Keratinocyte (primary cell): ENCODE results near the gene ANAPC16. TPM values are rescaled to one million over a fixed set of nuclear protein-coding genes. Genes with fewer than 3 reads are reported as not detected.

Experiments used
- DNase-seq: peaks from one replicate; pipeline ENCODE4 v3.0.0-alpha.2; 2011; ENCODE audit warnings: low read depth, missing footprints, low spot score
- FAIRE-seq: peaks from 2 replicates; lab custom pipeline; 2011; peaks lifted over from hg19 to GRCh38; lab: Jason Lieb, UNC
- H2AFZ ChIP-seq: 2 replicates; pipeline ENCODE4 v1.6.0; 2012; ENCODE audit warnings: low read length, control low read depth, inconsistent platforms; ENCODE audit not compliant: control insufficient read depth
- H3K27ac ChIP-seq: 2 replicates; pipeline ENCODE4 v1.5.1; 2011; ENCODE audit warnings: low read length; ENCODE audit not compliant: control insufficient read depth, insufficient read depth
- H3K27me3 ChIP-seq: 3 replicates; pipeline ENCODE4 v1.6.0; 2011; ENCODE audit warnings: low read length; ENCODE audit not compliant: control insufficient read depth, insufficient read depth; ENCODE audit errors: extremely low read depth
- H3K36me3 ChIP-seq, 2 experiments: 2 replicates in 1 of 2; 3 replicates in 1 of 2; pipeline ENCODE4 v1.5.1; 2011; ENCODE audit warnings: low read length in 2 of 2, mild to moderate bottlenecking in 1 of 2; ENCODE audit not compliant: control insufficient read depth in 2 of 2, insufficient read depth in 2 of 2; ENCODE audit errors: extremely low read depth in 1 of 2
- H3K4me1 ChIP-seq: 3 replicates; pipeline ENCODE4 v1.5.1; 2011; ENCODE audit warnings: low read length; ENCODE audit not compliant: control insufficient read depth, insufficient read depth; ENCODE audit errors: extremely low read depth
- H3K4me2 ChIP-seq: 3 replicates; pipeline ENCODE4 v1.6.0; 2011; ENCODE audit warnings: low read depth, low read length; ENCODE audit not compliant: control insufficient read depth, insufficient read depth; ENCODE audit errors: extremely low read depth
- H3K4me3 ChIP-seq, 3 experiments: fragments of 200-600 bp in 1 of 3; sonication (generic) in 1 of 3; 2 replicates in 2 of 3; 3 replicates in 1 of 3; pipeline ENCODE4 v1.5.1; 2011 to 2016; ENCODE audit warnings: low read length in 3 of 3, mild to moderate bottlenecking in 3 of 3, control low read depth in 2 of 3, inconsistent platforms in 1 of 3, low read depth in 1 of 3, mixed read lengths in 1 of 3, mixed run types in 1 of 3, moderate library complexity in 1 of 3; ENCODE audit not compliant: control insufficient read depth in 2 of 3, insufficient read depth in 2 of 3; ENCODE audit errors: extremely low read depth in 1 of 3
- H3K79me2 ChIP-seq: 2 replicates; pipeline ENCODE4 v1.6.0; 2012; ENCODE audit warnings: low read length; ENCODE audit not compliant: control insufficient read depth, insufficient read depth
- H3K9ac ChIP-seq: 3 replicates; pipeline ENCODE4 v1.6.0; 2011; ENCODE audit warnings: low read length; ENCODE audit not compliant: control insufficient read depth, insufficient read depth; ENCODE audit errors: extremely low read depth
- H3K9me1 ChIP-seq: 3 replicates; pipeline ENCODE4 v1.6.0; 2011; ENCODE audit warnings: low read length; ENCODE audit not compliant: control insufficient read depth, insufficient read depth; ENCODE audit errors: extremely low read depth
- H3K9me3 ChIP-seq: 2 replicates; pipeline ENCODE4 v1.5.1; 2012; ENCODE audit warnings: low read depth, low read length; ENCODE audit not compliant: control insufficient read depth
- H4K20me1 ChIP-seq: 3 replicates; pipeline ENCODE4 v1.6.0; 2011; ENCODE audit warnings: low read length; ENCODE audit not compliant: control insufficient read depth, insufficient read depth; ENCODE audit errors: extremely low read depth
- CTCF ChIP-seq, 3 experiments: IDR thresholded peaks in 1 of 3; conservative IDR thresholded peaks in 1 of 3; optimal IDR thresholded peaks in 1 of 3; 2 replicates in 2 of 3; 3 replicates in 1 of 3; pipeline versions ENCODE3 to v1.5.1; 2011; ENCODE audit warnings: low read length in 3 of 3, mild to moderate bottlenecking in 3 of 3, moderate library complexity in 2 of 3, control low read depth in 1 of 3, inconsistent platforms in 1 of 3; ENCODE audit not compliant: insufficient read depth in 2 of 3; ENCODE audit errors: extremely low read depth in 1 of 3
- EZH2 ChIP-seq: IDR thresholded peaks from one replicate; pipeline ENCODE4 v1.6.1; 2012; ENCODE audit warnings: inconsistent platforms, mild to moderate bottlenecking, low read length, moderate library complexity
- dilution Hi-C: fragments of 300-500 bp; cut with MboI; formaldehyde crosslinking; loops from one replicate; pipeline ENCODE4 v1.7.0; 2020; ENCODE audit warnings: low sequenced_read_pairs; ENCODE audit not compliant: extremely low pct_ligation_motif_present
- polyA plus RNA-seq, 5 experiments: library from polyadenylated mRNA; depleted of rRNA in 3 of 5; stranded (reverse) in 3 of 5; stranded (forward) in 1 of 5; unstranded in 1 of 5; fragments of >200 nt; gene quantifications; 1 replicate in 1 of 5; 2 replicates in 3 of 5; 3 replicates in 1 of 5; pipeline versions ENCODE4 v1.2.1 to v1.2.3, GENCODE V29; 2011 to 2012; ENCODE audit warnings: missing spikeins in 2 of 5, low read depth in 1 of 5, low replicate concordance in 1 of 5

ANAPC16 gene
- polyA plus RNA-seq, 1 donor (not counting 4 experiments of a cell fraction or from before 2014, with no cell fraction given), result 93.9 TPM

GRCh38 chr10:72177454-72177853, 38.4 kb upstream of the ANAPC16 start:
- H3K27me3 ChIP-seq, result no peaks in the 10 kb centered on the region
- H3K4me2 ChIP-seq, result no peak overlapping the region
- FAIRE-seq (no peak), DNase-seq (no peak)
- no peak overlapping the region for H3K9ac ChIP-seq
- no peaks in the 10 kb centered on the region for H3K9me1 ChIP-seq
- no peak for TF ChIP-seq CTCF (optimal IDR thresholded peaks at IDR 0.05 in 1 of 3, IDR thresholded peaks at IDR 0.05 in 1 of 3, conservative IDR thresholded peaks at IDR 0.05 in 1 of 3; ENCODE audit: extremely low read depth in 1 of 3, insufficient read depth in 2 of 3, low read length in 3 of 3)
- TF ChIP-seq EZH2, result no peak
- no peak overlapping the region for H3K4me3 ChIP-seq
- peaks cover 22% of the 10 kb centered on the region for H3K4me1 ChIP-seq
- H4K20me1 ChIP-seq, result no peaks in the 10 kb centered on the region
- no peak overlapping the region for H2AFZ ChIP-seq
- no peaks in the 10 kb centered on the region for H3K79me2 ChIP-seq
- peaks cover 2 to 11% of the 10 kb centered on the region in 2 experiments for H3K36me3 ChIP-seq
- dilution Hi-C loops, result no loop called here
- H3K27ac ChIP-seq, result no peak overlapping the region
- H3K9me3 ChIP-seq, result no peaks in the 10 kb centered on the region

DNA sequence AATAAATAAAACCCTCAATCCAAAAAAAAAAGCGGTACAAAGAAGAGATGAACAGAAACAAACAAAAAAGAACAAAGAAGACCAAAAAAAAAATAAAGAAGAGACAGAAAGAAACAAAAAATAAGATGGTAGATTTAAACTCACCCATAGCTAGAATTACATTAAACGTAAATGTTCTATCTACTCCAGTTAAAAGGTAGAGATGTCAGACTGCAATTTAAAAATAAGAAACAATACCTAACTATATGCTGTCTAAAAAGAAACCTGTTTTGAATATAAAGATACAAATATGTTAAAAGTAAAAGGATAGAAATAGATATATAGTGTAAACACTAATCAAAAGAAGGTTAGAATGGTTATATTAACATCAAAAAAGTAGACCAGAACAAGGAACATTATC, 31.7 kb upstream of the ANAPC16 start:
- DNase-seq (no peak), FAIRE-seq (no peak)
- Histone ChIP-seq H3K27ac (no peak overlapping the region), H3K9me3 (no peaks in the 10 kb centered on the region), H3K4me3 (no peak overlapping the region), H4K20me1 (no peaks in the 10 kb centered on the region), H3K9ac (no peak overlapping the region), H3K36me3 (peaks cover 0 to 3% of the 10 kb centered on the region in 2 experiments), H2AFZ (no peak overlapping the region), H3K4me1 (peaks cover 7% of the 10 kb centered on the region), H3K79me2 (no peaks in the 10 kb centered on the region), H3K9me1 (no peaks in the 10 kb centered on the region), H3K4me2 (no peak overlapping the region), H3K27me3 (no peaks in the 10 kb centered on the region)
- dilution Hi-C loops, result no loop called here
- no peak for TF ChIP-seq CTCF (optimal IDR thresholded peaks at IDR 0.05 in 1 of 3, IDR thresholded peaks at IDR 0.05 in 1 of 3, conservative IDR thresholded peaks at IDR 0.05 in 1 of 3; ENCODE audit: extremely low read depth in 1 of 3, insufficient read depth in 2 of 3, low read length in 3 of 3)
- TF ChIP-seq EZH2, result no peak
